HPDE6-E6E7 (cell line): Measurements from ENCODE around the gene CCR2.
A peak's percentile ranks its signal among the peaks of the same experiment; 100 is the strongest.
"Not testable (repeated sequence)": the region's sequence is repeated elsewhere in the genome, so short reads cannot be mapped to it uniquely, and the experiment has no call there.

ENCODE experiments used
- DNase-seq: peaks from one replicate; pipeline ENCODE4 v3.0.0; 2011; ENCODE audit warnings: missing footprints; ENCODE audit errors: extremely low spot score

The CCR2 gene

GRCh38 chr3:46378426-46378942, 24.6 kb downstream of the CCR2 start:
- no peak for DNase-seq

- DNase-seq: no peak
Observed at GRCh38 chr3:46380471-46381221, 26.7 kb downstream of the CCR2 start.

- DNase-seq: no peak
Observed at GRCh38 chr3:46381625-46382024, 27.7 kb downstream of the CCR2 start.

GRCh38 chr3:46383211-46383950, 29.5 kb downstream of the CCR2 start:
- no peak for DNase-seq

- no peak for DNase-seq
Observed at GRCh38 chr3:46383951-46384330, 30.0 kb downstream of the CCR2 start.

GRCh38 chr3:46386205-46386604, 32.3 kb downstream of the CCR2 start:
- DNase-seq: peak; percentile 79

GRCh38 chr3:46388847-46389246, 34.9 kb downstream of the CCR2 start:
- not testable (repeated sequence) for DNase-seq

GRCh38 chr3:46389306-46389705, 35.4 kb downstream of the CCR2 start:
- no peak for DNase-seq

- DNase-seq: not testable (repeated sequence)
Observed at GRCh38 chr3:46391526-46391925, 37.6 kb downstream of the CCR2 start.

GRCh38 chr3:46393011-46393410, 39.1 kb downstream of the CCR2 start:
- DNase-seq: no peak

- no peak for DNase-seq
Observed at GRCh38 chr3:46393554-46394434, 39.9 kb downstream of the CCR2 start.

GRCh38 chr3:46395210-46395661, 41.3 kb downstream of the CCR2 start:
- DNase-seq: no peak

- DNase-seq: no peak
Observed at GRCh38 chr3:46395766-46396530, 42.0 kb downstream of the CCR2 start.

- no peak for DNase-seq
Observed at GRCh38 chr3:46397111-46397510, 43.2 kb downstream of the CCR2 start.

- DNase-seq: no peak
Observed at GRCh38 chr3:46398186-46398955, 44.5 kb downstream of the CCR2 start.

GRCh38 chr3:46399098-46399497, 45.2 kb downstream of the CCR2 start:
- DNase-seq: no peak

- DNase-seq: no peak
Observed at GRCh38 chr3:46399557-46399956, 45.6 kb downstream of the CCR2 start.

- no peak for DNase-seq
Observed at GRCh38 chr3:46400000-46400734, 46.3 kb downstream of the CCR2 start.

- no peak for DNase-seq
Observed at GRCh38 chr3:46400846-46401245, 46.9 kb downstream of the CCR2 start.

- DNase-seq: no peak
Observed at GRCh38 chr3:46401579-46401978, 47.7 kb downstream of the CCR2 start.
